Measurements from ENCODE around the gene MRPS10.

GRCh38 chr6:42162384-42162783 is 55.3 kb downstream of the MRPS10 start:
- TF ChIP-seq HNF4G (IDR thresholded peaks at IDR 0.05) (no peak), GABPA (IDR thresholded peaks at IDR 0.05 in 1 of 2, conservative IDR thresholded peaks at IDR 0.05 in 1 of 2) (no peak), CTCF (IDR thresholded peaks at IDR 0.05; ENCODE audit: low read depth, low read length, missing input control) (no peak), TAF1 (conservative IDR thresholded peaks at IDR 0.05) (no peak), RAD21 (IDR thresholded peaks at IDR 0.05) (no peak)
- TF ChIP-seq, protein P1, sequence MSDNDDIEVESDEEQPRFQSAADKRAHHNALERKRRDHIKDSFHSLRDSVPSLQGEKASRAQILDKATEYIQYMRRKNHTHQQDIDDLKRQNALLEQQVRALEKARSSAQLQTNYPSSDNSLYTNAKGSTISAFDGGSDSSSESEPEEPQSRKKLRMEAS (IDR thresholded peaks at IDR 0.05), result no peak
- TF ChIP-seq, protein P2, sequence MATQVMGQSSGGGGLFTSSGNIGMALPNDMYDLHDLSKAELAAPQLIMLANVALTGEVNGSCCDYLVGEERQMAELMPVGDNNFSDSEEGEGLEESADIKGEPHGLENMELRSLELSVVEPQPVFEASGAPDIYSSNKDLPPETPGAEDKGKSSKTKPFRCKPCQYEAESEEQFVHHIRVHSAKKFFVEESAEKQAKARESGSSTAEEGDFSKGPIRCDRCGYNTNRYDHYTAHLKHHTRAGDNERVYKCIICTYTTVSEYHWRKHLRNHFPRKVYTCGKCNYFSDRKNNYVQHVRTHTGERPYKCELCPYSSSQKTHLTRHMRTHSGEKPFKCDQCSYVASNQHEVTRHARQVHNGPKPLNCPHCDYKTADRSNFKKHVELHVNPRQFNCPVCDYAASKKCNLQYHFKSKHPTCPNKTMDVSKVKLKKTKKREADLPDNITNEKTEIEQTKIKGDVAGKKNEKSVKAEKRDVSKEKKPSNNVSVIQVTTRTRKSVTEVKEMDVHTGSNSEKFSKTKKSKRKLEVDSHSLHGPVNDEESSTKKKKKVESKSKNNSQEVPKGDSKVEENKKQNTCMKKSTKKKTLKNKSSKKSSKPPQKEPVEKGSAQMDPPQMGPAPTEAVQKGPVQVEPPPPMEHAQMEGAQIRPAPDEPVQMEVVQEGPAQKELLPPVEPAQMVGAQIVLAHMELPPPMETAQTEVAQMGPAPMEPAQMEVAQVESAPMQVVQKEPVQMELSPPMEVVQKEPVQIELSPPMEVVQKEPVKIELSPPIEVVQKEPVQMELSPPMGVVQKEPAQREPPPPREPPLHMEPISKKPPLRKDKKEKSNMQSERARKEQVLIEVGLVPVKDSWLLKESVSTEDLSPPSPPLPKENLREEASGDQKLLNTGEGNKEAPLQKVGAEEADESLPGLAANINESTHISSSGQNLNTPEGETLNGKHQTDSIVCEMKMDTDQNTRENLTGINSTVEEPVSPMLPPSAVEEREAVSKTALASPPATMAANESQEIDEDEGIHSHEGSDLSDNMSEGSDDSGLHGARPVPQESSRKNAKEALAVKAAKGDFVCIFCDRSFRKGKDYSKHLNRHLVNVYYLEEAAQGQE (IDR thresholded peaks at IDR 0.05), result no peak
